ENCODE data around the gene TBXA2R.

DNA sequence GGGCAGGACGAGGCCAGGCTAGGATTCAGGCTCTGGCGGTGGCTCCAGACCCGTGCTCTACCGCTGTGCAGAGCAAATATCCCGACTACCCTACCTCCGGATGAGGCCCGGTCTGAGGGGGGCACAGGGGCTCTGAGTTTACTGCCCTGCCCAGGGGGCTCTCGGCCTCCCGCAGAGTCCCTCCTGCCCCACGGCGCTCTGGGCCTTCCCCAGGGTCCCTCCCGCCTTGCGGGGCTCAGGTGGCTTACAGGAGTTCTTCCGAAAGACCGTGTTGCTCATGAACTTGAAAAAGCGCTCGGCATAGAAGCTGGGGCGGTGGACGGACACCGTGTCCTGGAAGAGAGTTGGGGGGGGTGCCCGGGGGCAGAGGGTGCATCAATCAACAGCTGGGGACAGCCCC lies 39.1 kb upstream of the TBXA2R start:
- TF ChIP-seq, protein P1, sequence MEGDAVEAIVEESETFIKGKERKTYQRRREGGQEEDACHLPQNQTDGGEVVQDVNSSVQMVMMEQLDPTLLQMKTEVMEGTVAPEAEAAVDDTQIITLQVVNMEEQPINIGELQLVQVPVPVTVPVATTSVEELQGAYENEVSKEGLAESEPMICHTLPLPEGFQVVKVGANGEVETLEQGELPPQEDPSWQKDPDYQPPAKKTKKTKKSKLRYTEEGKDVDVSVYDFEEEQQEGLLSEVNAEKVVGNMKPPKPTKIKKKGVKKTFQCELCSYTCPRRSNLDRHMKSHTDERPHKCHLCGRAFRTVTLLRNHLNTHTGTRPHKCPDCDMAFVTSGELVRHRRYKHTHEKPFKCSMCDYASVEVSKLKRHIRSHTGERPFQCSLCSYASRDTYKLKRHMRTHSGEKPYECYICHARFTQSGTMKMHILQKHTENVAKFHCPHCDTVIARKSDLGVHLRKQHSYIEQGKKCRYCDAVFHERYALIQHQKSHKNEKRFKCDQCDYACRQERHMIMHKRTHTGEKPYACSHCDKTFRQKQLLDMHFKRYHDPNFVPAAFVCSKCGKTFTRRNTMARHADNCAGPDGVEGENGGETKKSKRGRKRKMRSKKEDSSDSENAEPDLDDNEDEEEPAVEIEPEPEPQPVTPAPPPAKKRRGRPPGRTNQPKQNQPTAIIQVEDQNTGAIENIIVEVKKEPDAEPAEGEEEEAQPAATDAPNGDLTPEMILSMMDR (IDR thresholded peaks at IDR 0.05; ENCODE audit: insufficient read depth, low read length, poor library complexity, severe bottlenecking), result no peak
- no peak for TF ChIP-seq EZH2phosphoT487 (conservative IDR thresholded peaks at IDR 0.05; ENCODE audit: low read length)

All from SU-DHL-6 (cell line).